Measurements from ENCODE around the gene TXNRD2.

The TXNRD2 gene

DNA sequence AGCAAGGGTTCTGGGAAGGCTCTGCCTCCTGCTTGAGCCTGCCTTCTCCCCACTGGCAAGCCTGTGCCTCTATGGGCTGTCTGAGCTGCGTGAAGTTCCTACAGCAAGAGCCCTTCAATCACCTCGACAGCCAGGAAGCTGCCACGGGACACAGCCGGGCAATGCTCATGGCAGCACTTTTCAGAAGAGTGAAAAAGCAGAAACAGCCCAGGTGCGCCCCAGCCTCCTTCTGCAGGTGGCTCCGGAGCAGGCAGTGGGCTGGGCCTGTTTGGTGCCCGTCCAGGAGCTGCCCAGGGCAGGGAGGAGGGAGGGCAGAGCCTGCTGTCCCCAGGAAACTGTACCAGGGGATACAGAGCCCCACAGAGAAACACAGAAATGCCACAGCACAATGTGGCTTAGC is 24.7 kb downstream of the TXNRD2 start:
- Histone ChIP-seq H3K36me3 (replicated peaks; ENCODE audit: insufficient read depth, low read length) (no peaks in the 10 kb centered on the region), H4K20me1 (ENCODE audit: insufficient read depth, low read length) (no peaks in the 10 kb centered on the region), H3K79me2 (ENCODE audit: low read length) (no peaks in the 10 kb centered on the region), H3K27ac (ENCODE audit: low read length) (peak overlapping the region; percentile 25; the same call in 1 of the 2 replicates), H3F3A (ENCODE audit: insufficient read depth, low read length) (no peaks in the 10 kb centered on the region), H3K4me3 (ENCODE audit: low read length) (no peak overlapping the region), H2AFZ (ENCODE audit: low read length) (no peak overlapping the region), H3K9me3 (replicated peaks; ENCODE audit: insufficient read depth, low read length) (no peaks in the 10 kb centered on the region), H3K4me1 (ENCODE audit: low read length) (peaks cover 14% of the 10 kb centered on the region), H3K4me2 (ENCODE audit: low read depth, low read length) (no peak overlapping the region), H3K27me3 (replicated peaks; ENCODE audit: insufficient read depth, low read length) (no peaks in the 10 kb centered on the region), H3K9ac (ENCODE audit: low read length) (no peak overlapping the region), H3K9me2 (replicated peaks; ENCODE audit: insufficient read depth, low read length) (no peaks in the 10 kb centered on the region)
- DNase-seq = peak; percentile 64
- TF ChIP-seq EZH2phosphoT487 (IDR thresholded peaks at IDR 0.05; ENCODE audit: low read length) (no peak), EZH2 (optimal IDR thresholded peaks at IDR 0.05; ENCODE audit: low read depth, low read length) (no peak)
- TF ChIP-seq, protein P1, sequence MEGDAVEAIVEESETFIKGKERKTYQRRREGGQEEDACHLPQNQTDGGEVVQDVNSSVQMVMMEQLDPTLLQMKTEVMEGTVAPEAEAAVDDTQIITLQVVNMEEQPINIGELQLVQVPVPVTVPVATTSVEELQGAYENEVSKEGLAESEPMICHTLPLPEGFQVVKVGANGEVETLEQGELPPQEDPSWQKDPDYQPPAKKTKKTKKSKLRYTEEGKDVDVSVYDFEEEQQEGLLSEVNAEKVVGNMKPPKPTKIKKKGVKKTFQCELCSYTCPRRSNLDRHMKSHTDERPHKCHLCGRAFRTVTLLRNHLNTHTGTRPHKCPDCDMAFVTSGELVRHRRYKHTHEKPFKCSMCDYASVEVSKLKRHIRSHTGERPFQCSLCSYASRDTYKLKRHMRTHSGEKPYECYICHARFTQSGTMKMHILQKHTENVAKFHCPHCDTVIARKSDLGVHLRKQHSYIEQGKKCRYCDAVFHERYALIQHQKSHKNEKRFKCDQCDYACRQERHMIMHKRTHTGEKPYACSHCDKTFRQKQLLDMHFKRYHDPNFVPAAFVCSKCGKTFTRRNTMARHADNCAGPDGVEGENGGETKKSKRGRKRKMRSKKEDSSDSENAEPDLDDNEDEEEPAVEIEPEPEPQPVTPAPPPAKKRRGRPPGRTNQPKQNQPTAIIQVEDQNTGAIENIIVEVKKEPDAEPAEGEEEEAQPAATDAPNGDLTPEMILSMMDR (IDR thresholded peaks at IDR 0.05; ENCODE audit: low read length) = no peak

DNA sequence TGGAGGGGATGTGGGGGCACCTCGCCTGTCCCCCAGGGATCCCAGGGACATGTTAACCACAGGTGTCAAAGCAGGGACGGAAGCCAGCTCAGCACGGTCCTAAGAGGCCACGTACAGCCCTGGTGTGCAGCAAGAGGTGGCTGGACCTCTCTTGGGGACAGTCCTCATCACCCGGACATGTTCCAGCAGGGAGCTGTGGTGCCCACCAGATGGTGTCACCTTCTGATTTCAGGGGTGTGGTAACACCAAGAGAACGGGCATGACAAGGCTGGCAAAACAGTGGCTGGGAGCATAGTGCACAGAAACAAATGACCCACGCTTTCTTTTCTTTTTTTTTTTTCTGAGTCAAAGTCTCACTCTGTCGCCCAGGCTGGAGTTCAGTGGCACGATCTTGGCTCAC is 25.6 kb downstream of the TXNRD2 start:
- no peaks in the 10 kb centered on the region for H4K20me1 ChIP-seq (ENCODE audit: insufficient read depth, low read length)
- H3F3A ChIP-seq (ENCODE audit: insufficient read depth, low read length) = no peaks in the 10 kb centered on the region
- no peaks in the 10 kb centered on the region for H3K36me3 ChIP-seq (replicated peaks; ENCODE audit: insufficient read depth, low read length)
- no peak for TF ChIP-seq EZH2phosphoT487 (IDR thresholded peaks at IDR 0.05; ENCODE audit: low read length)
- TF ChIP-seq, protein P1 (IDR thresholded peaks at IDR 0.05; ENCODE audit: low read length) = no peak
- TF ChIP-seq EZH2 (optimal IDR thresholded peaks at IDR 0.05; ENCODE audit: low read depth, low read length) = no peak
- H2AFZ ChIP-seq (ENCODE audit: low read length) = no peak overlapping the region
- H3K9me3 ChIP-seq (replicated peaks; ENCODE audit: insufficient read depth, low read length) = no peaks in the 10 kb centered on the region
- no peak overlapping the region for H3K9ac ChIP-seq (ENCODE audit: low read length)
- DNase-seq = no peak
- no peak overlapping the region for H3K4me3 ChIP-seq (ENCODE audit: low read length)
- no peaks in the 10 kb centered on the region for H3K9me2 ChIP-seq (replicated peaks; ENCODE audit: insufficient read depth, low read length)
- peaks cover 14% of the 10 kb centered on the region for H3K4me1 ChIP-seq (ENCODE audit: low read length)
- no peaks in the 10 kb centered on the region for H3K79me2 ChIP-seq (ENCODE audit: low read length)
- no peak overlapping the region for H3K4me2 ChIP-seq (ENCODE audit: low read depth, low read length)
- no peak overlapping the region for H3K27ac ChIP-seq (ENCODE audit: low read length)
- H3K27me3 ChIP-seq (replicated peaks; ENCODE audit: insufficient read depth, low read length) = no peaks in the 10 kb centered on the region

DNA sequence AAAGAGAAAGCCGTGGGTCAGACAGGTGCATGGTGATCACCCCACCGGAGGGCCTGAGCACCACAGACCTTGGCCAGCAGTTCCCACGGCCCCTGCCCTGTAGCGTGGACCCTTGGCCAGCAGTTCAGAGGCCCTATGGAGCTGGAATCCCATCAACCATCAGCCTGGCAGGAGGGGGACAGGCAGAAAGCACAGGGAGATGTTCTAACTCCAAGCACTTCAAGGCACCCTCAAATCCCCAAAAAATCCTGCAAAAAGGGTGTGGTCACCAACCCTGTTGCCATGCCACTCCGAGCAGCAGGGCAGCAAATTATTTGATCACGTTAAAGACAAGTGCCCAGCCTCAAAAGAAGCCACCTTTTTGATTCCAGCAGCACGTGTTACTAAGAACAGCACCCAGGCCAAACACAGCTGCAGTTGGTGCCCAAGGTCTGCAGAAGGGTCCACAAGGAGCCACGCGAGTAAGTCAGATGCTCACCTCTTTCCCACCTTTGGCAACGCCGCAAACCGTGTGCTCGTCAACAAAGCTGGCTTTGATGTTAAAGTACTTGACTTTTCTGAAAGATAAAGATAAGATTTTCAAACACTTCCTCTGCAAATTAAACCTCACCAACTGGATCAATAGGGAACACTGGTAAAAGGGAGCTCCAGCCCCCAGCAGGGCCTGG is 26.2 kb downstream of the TXNRD2 start:
- no peak overlapping the region for H3K9ac ChIP-seq (ENCODE audit: low read length)
- no peak overlapping the region for H3K4me2 ChIP-seq (ENCODE audit: low read depth, low read length)
- no peak overlapping the region for H2AFZ ChIP-seq (ENCODE audit: low read length)
- peaks cover 14% of the 10 kb centered on the region for H3K4me1 ChIP-seq (ENCODE audit: low read length)
- no peak overlapping the region for H3K27ac ChIP-seq (ENCODE audit: low read length)
- no peaks in the 10 kb centered on the region for H3K9me2 ChIP-seq (replicated peaks; ENCODE audit: insufficient read depth, low read length)
- DNase-seq = no peak
- TF ChIP-seq EZH2 (optimal IDR thresholded peaks at IDR 0.05; ENCODE audit: low read depth, low read length) (no peak), EZH2phosphoT487 (IDR thresholded peaks at IDR 0.05; ENCODE audit: low read length) (no peak)
- TF ChIP-seq, protein P1 (IDR thresholded peaks at IDR 0.05; ENCODE audit: low read length) = no peak
- no peaks in the 10 kb centered on the region for H3K27me3 ChIP-seq (replicated peaks; ENCODE audit: insufficient read depth, low read length)
- H3K9me3 ChIP-seq (replicated peaks; ENCODE audit: insufficient read depth, low read length) = no peaks in the 10 kb centered on the region
- no peaks in the 10 kb centered on the region for H4K20me1 ChIP-seq (ENCODE audit: insufficient read depth, low read length)
- no peaks in the 10 kb centered on the region for H3K79me2 ChIP-seq (ENCODE audit: low read length)
- H3F3A ChIP-seq (ENCODE audit: insufficient read depth, low read length) = no peaks in the 10 kb centered on the region
- no peaks in the 10 kb centered on the region for H3K36me3 ChIP-seq (replicated peaks; ENCODE audit: insufficient read depth, low read length)
- no peak overlapping the region for H3K4me3 ChIP-seq (ENCODE audit: low read length)

All from MM.1S (cell line).